Neural progenitor cell (in vitro differentiated cells): ENCODE results near the gene DNM1L. TPM values are rescaled to one million over a fixed set of nuclear protein-coding genes. Genes with fewer than 3 reads are reported as not detected.

Experiments used
- DNase-seq: peaks from one replicate; pipeline ENCODE4 v3.0.0-alpha.2; 2016; ENCODE audit warnings: low spot score
- H2AFZ ChIP-seq: fragments of 200-600 bp; sonication (generic); replicated peaks from 2 replicates; pipeline ENCODE4 v1.6.1; 2016; ENCODE audit warnings: antibody characterized with exemption
- H3F3A ChIP-seq: fragments of 200-600 bp; sonication (generic); 2 replicates; pipeline ENCODE4 v1.6.1; 2016; ENCODE audit warnings: antibody characterized with exemption, low read depth
- H3K27ac ChIP-seq: fragments of 200-600 bp; sonication (generic); 2 replicates; pipeline ENCODE4 v1.5.1; 2016; ENCODE audit warnings: mild to moderate bottlenecking
- H3K27me3 ChIP-seq: fragments of 200-600 bp; sonication (generic); 2 replicates; pipeline ENCODE4 v1.6.1; 2016; ENCODE audit warnings: mild to moderate bottlenecking, moderate library complexity
- H3K36me3 ChIP-seq: fragments of 200-600 bp; sonication (generic); 2 replicates; pipeline ENCODE4 v1.5.1; 2016
- H3K4me1 ChIP-seq: fragments of 200-600 bp; sonication (generic); 2 replicates; pipeline ENCODE4 v1.6.1; 2016; ENCODE audit warnings: mixed run types
- H3K4me2 ChIP-seq: fragments of 200-600 bp; sonication (generic); 2 replicates; pipeline ENCODE4 v1.6.1; 2016
- H3K4me3 ChIP-seq: fragments of 200-600 bp; sonication (generic); 2 replicates; pipeline ENCODE4 v1.5.1; 2016
- H3K79me2 ChIP-seq: fragments of 200-600 bp; sonication (generic); 2 replicates; pipeline ENCODE4 v1.6.1; 2016; ENCODE audit warnings: low read depth
- H3K9ac ChIP-seq: fragments of 200-600 bp; sonication (generic); 2 replicates; pipeline ENCODE4 v1.6.1; 2016
- H3K9me3 ChIP-seq: fragments of 200-600 bp; sonication (generic); 2 replicates; pipeline ENCODE4 v1.5.1; 2016; ENCODE audit warnings: low read depth
- H4K20me1 ChIP-seq: fragments of 200-600 bp; sonication (generic); 2 replicates; pipeline ENCODE4 v1.6.1; 2016; ENCODE audit warnings: low read depth
- H3K27ac Mint-ChIP-seq: 3 replicates; pipeline ENCODE4 v1.8.0; 2021; ENCODE audit warnings: mixed read lengths
- H3K27me3 Mint-ChIP-seq: 2 replicates; pipeline ENCODE4 v1.8.0; 2022; ENCODE audit warnings: low read depth, mild to moderate bottlenecking, inconsistent platforms, moderate library complexity, mixed read lengths; ENCODE audit not compliant: insufficient read depth
- H3K36me3 Mint-ChIP-seq: 3 replicates; pipeline ENCODE4 v1.8.0; 2021; ENCODE audit warnings: mixed read lengths
- H3K4me1 Mint-ChIP-seq: 3 replicates; pipeline ENCODE4 v1.8.0; 2021; ENCODE audit warnings: mixed read lengths
- H3K4me3 Mint-ChIP-seq: 3 replicates; pipeline ENCODE4 v1.8.0; 2021; ENCODE audit warnings: mild to moderate bottlenecking, moderate library complexity, mixed read lengths
- H3K9me3 Mint-ChIP-seq: 3 replicates; pipeline ENCODE4 v1.8.0; 2020; ENCODE audit warnings: mixed read lengths
- EZH2 ChIP-seq: fragments of 200-600 bp; sonication (generic); IDR thresholded peaks from 2 replicates; pipeline ENCODE4 v1.6.1; 2017; ENCODE audit warnings: antibody characterized with exemption, mild to moderate bottlenecking, moderate library complexity
- EZH2phosphoT487 ChIP-seq: fragments of 200-600 bp; sonication (generic); IDR thresholded peaks from 2 replicates; pipeline ENCODE4 v1.6.1; 2017; ENCODE audit warnings: antibody characterized with exemption
- total RNA-seq: library from RNA; depleted of rRNA; stranded (reverse); fragments of >200 nt; gene quantifications from 2 replicates; pipeline ENCODE4 v1.2.3, GENCODE V29; 2015; ENCODE audit warnings: low replicate concordance
- TF ChIP-seq, protein P1 (sequence below): fragments of 200-600 bp; sonication (generic); IDR thresholded peaks from 2 replicates; pipeline ENCODE4 v1.5.1; 2017; ENCODE audit warnings: antibody characterized with exemption, mild to moderate bottlenecking

Gene DNM1L
- total RNA-seq, 1 donor from 2014 or later, result 133 TPM

DNA sequence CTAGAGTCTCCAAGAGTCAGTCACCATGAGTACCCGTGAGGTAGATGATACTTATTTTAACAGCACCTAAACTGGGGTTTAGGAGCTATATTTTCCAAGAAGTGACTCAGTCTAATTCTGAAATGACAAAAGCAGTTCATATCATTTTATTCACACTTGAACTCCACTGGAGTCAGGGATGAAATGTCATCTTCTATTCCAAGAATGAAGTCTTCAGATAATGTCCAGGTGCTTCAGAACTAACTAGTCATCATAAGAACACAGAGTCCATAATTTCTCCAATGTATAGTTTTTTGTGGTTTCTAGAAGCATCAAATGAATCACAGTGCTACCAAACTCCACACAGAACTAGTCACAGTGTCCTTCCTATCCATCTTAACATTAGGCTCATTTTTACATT is 13.3 kb downstream of the DNM1L start:
- Mint-ChIP-seq H3K9me3 (peaks cover 40% of the 10 kb centered on the region), H3K36me3 (peaks cover 55% of the 10 kb centered on the region), H3K4me1 (no peaks in the 10 kb centered on the region), H3K27ac (no peak overlapping the region), H3K27me3 (peaks cover 2% of the 10 kb centered on the region), H3K4me3 (no peak overlapping the region)
- peaks cover 100% of the 10 kb centered on the region for H3K79me2 ChIP-seq
- DNase-seq, result no peak
- no peak overlapping the region for H3K4me2 ChIP-seq
- H3K27me3 ChIP-seq, result no peaks in the 10 kb centered on the region
- H3K4me3 ChIP-seq, result no peak overlapping the region
- H4K20me1 ChIP-seq, result peaks cover 14% of the 10 kb centered on the region
- H3K4me1 ChIP-seq, result no peaks in the 10 kb centered on the region
- no peaks in the 10 kb centered on the region for H3F3A ChIP-seq
- TF ChIP-seq EZH2phosphoT487 (no peak), EZH2 (no peak)
- TF ChIP-seq, protein P1, sequence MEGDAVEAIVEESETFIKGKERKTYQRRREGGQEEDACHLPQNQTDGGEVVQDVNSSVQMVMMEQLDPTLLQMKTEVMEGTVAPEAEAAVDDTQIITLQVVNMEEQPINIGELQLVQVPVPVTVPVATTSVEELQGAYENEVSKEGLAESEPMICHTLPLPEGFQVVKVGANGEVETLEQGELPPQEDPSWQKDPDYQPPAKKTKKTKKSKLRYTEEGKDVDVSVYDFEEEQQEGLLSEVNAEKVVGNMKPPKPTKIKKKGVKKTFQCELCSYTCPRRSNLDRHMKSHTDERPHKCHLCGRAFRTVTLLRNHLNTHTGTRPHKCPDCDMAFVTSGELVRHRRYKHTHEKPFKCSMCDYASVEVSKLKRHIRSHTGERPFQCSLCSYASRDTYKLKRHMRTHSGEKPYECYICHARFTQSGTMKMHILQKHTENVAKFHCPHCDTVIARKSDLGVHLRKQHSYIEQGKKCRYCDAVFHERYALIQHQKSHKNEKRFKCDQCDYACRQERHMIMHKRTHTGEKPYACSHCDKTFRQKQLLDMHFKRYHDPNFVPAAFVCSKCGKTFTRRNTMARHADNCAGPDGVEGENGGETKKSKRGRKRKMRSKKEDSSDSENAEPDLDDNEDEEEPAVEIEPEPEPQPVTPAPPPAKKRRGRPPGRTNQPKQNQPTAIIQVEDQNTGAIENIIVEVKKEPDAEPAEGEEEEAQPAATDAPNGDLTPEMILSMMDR, result no peak
- no peak overlapping the region for H2AFZ ChIP-seq
- no peak overlapping the region for H3K9ac ChIP-seq
- no peaks in the 10 kb centered on the region for H3K9me3 ChIP-seq
- no peak overlapping the region for H3K27ac ChIP-seq
- H3K36me3 ChIP-seq, result peaks cover 7% of the 10 kb centered on the region

DNA sequence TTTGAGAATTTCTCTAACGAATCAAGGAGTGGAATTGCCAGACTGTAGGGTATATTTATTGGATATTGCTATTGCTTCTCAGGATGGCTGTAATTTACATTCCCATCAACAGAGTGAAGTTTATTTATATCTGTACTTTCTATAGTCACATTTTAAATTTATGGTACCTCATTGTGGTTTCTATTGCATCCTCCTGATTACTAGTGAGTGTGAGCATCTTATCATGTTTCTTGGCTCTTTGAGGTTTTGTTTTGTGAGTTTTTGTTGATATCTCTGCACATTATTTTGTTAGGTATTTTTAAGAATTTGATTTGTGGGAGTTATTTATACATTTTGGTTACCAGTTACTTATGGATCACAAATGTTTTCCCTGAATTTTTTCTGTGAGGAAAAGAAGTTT is 13.9 kb downstream of the DNM1L start:
- peaks cover 100% of the 10 kb centered on the region for H3K79me2 ChIP-seq
- H3K4me1 Mint-ChIP-seq, result no peaks in the 10 kb centered on the region
- TF ChIP-seq, protein P1, result no peak
- TF ChIP-seq EZH2 (no peak), EZH2phosphoT487 (no peak)

DNA sequence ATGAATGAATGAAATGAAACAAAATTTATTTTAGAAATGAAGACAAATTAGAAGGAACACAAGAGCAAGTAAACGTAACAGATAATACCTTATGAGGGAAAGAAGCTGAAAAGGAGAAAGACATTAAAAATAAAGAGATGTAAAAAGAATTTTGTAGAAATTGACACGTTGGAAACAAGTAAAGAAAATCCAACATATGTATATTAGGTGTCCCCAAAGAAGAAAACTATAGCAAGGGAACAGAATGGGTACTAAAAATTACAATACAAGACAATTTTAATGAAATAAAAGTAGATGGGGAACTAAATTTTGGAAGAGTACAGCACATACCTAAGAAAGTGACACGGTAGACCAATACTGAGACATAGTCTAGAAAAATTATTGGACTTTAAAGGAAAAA is 16.7 kb downstream of the DNM1L start:
- H3K27me3 ChIP-seq, result no peaks in the 10 kb centered on the region
- no peak overlapping the region for H3K4me3 Mint-ChIP-seq
- H3K4me3 ChIP-seq, result no peak overlapping the region
- H3K4me2 ChIP-seq, result no peak overlapping the region
- H3K4me1 ChIP-seq, result peaks cover 5% of the 10 kb centered on the region
- peaks cover 38% of the 10 kb centered on the region for H3K36me3 Mint-ChIP-seq
- H4K20me1 ChIP-seq, result peaks cover 8% of the 10 kb centered on the region
- H2AFZ ChIP-seq, result no peak overlapping the region
- no peak overlapping the region for H3K27ac Mint-ChIP-seq
- H3K9me3 ChIP-seq, result no peaks in the 10 kb centered on the region
- peaks cover 26% of the 10 kb centered on the region for H3K9me3 Mint-ChIP-seq
- peaks cover 98% of the 10 kb centered on the region for H3K79me2 ChIP-seq
- H3K27me3 Mint-ChIP-seq, result peaks cover 2% of the 10 kb centered on the region
- H3K9ac ChIP-seq, result no peak overlapping the region
- TF ChIP-seq EZH2phosphoT487 (no peak), EZH2 (no peak)
- TF ChIP-seq, protein P1, result no peak
- H3F3A ChIP-seq, result no peaks in the 10 kb centered on the region
- peaks cover 7% of the 10 kb centered on the region for H3K36me3 ChIP-seq
- H3K27ac ChIP-seq, result no peak overlapping the region
- DNase-seq, result no peak
- H3K4me1 Mint-ChIP-seq, result peaks cover 2% of the 10 kb centered on the region

More for the DNA sequence above, 13.9 kb downstream of the DNM1L start:
- no peaks in the 10 kb centered on the region for H3F3A ChIP-seq
- Mint-ChIP-seq H3K9me3 (peaks cover 37% of the 10 kb centered on the region), H3K4me3 (no peak overlapping the region), H3K27me3 (peaks cover 2% of the 10 kb centered on the region), H3K36me3 (peaks cover 51% of the 10 kb centered on the region), H3K27ac (no peak overlapping the region)
- H3K4me2 ChIP-seq, result no peak overlapping the region
- H3K9me3 ChIP-seq, result no peaks in the 10 kb centered on the region
- peaks cover 7% of the 10 kb centered on the region for H3K36me3 ChIP-seq
- no peak overlapping the region for H2AFZ ChIP-seq
- H3K27me3 ChIP-seq, result no peaks in the 10 kb centered on the region
- no peak overlapping the region for H3K27ac ChIP-seq
- no peak overlapping the region for H3K4me3 ChIP-seq
- H3K4me1 ChIP-seq, result peaks cover 4% of the 10 kb centered on the region
- H3K9ac ChIP-seq, result no peak overlapping the region
- DNase-seq, result no peak
- H4K20me1 ChIP-seq, result peaks cover 16% of the 10 kb centered on the region
